Spleen (tissue), 7 donors: ENCODE measurements around the gene KEL.

ENCODE experiments used
- POLR2AphosphoS5 ChIP-seq, 3 donors: sonication (generic); formaldehyde crosslinking; IDR thresholded peaks; one replicate each; pipeline ENCODE4 v1.5.1; 2017; ENCODE audit warnings: antibody characterized with exemption in 3 of 3
- TF ChIP-seq, protein P1 (sequence below), 11 experiments: fragments of 200-600 bp in 7 of 11; fragments of 450-650 bp in 4 of 11; sonication (generic) in 4 of 11; IDR thresholded peaks in 8 of 11; conservative IDR thresholded peaks in 3 of 11; 1 replicate in 7 of 11; 2 replicates in 4 of 11; pipeline versions ENCODE4 v1.4.0 to v1.8.0; 2016 to 2021; ENCODE audit warnings: antibody characterized with exemption in 11 of 11, inconsistent platforms in 4 of 11, mild to moderate bottlenecking in 1 of 11
- donor health status: DM: no; HTN: no; CAD: no; lungs with moderate emphysema.
- donor health status: DM: no; HTN: no; CAD: no.
- donor health status: DM: no; HTN: no; CAD: no.

DNA sequence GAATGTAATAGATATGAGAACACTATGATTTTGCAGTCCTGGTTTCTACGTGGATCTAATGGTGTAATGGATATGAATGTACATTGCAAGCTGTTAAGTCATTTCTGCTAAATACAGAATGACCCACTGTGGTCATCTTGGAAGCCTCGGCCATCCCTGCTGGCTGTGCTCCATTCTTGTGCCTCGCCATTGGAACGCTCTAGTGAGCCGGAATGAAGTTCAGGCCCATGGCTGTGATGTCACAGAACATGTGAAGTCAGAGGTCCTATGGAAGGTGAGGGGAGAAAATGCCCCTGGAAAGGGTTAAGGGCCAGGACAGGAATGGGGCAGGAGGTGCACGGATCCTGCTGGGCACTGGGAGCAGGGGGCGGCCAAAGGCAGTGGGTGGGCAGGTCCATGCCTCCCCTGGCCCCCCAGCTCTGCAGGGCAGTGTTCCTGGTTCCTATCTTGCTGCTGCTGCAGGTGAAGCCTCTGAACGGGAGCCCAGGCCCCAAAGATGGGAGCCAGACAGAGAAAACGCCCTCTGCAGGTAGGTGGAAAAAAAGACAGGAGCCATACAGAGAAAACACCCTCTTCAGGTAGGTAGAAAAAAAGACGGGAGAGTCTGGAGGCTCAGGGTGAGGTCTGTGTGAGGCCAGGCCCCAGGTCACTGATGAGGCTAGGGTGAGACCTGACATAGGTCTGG, 22.8 kb downstream of the KEL start, which contains the start of gene LLCFC1:
- TF ChIP-seq, protein P1, sequence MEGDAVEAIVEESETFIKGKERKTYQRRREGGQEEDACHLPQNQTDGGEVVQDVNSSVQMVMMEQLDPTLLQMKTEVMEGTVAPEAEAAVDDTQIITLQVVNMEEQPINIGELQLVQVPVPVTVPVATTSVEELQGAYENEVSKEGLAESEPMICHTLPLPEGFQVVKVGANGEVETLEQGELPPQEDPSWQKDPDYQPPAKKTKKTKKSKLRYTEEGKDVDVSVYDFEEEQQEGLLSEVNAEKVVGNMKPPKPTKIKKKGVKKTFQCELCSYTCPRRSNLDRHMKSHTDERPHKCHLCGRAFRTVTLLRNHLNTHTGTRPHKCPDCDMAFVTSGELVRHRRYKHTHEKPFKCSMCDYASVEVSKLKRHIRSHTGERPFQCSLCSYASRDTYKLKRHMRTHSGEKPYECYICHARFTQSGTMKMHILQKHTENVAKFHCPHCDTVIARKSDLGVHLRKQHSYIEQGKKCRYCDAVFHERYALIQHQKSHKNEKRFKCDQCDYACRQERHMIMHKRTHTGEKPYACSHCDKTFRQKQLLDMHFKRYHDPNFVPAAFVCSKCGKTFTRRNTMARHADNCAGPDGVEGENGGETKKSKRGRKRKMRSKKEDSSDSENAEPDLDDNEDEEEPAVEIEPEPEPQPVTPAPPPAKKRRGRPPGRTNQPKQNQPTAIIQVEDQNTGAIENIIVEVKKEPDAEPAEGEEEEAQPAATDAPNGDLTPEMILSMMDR (IDR thresholded peaks at IDR 0.05 in 8 of 11, conservative IDR thresholded peaks at IDR 0.05 in 3 of 11), result peak in 1 of 11 experiments; percentile 21
- no peak for TF ChIP-seq POLR2AphosphoS5 (IDR thresholded peaks at IDR 0.05)
